ENCODE measurements around the gene RBM20. TPM values are rescaled to one million over a fixed set of nuclear protein-coding genes. Genes with fewer than 3 reads are reported as not detected.
"Not testable (repeated sequence)": the region's sequence is repeated elsewhere in the genome, so short reads cannot be mapped to it uniquely, and the experiment has no call there.

Gene RBM20
- total RNA-seq, 1 donor from 2014 or later: 4.6 TPM

DNA sequence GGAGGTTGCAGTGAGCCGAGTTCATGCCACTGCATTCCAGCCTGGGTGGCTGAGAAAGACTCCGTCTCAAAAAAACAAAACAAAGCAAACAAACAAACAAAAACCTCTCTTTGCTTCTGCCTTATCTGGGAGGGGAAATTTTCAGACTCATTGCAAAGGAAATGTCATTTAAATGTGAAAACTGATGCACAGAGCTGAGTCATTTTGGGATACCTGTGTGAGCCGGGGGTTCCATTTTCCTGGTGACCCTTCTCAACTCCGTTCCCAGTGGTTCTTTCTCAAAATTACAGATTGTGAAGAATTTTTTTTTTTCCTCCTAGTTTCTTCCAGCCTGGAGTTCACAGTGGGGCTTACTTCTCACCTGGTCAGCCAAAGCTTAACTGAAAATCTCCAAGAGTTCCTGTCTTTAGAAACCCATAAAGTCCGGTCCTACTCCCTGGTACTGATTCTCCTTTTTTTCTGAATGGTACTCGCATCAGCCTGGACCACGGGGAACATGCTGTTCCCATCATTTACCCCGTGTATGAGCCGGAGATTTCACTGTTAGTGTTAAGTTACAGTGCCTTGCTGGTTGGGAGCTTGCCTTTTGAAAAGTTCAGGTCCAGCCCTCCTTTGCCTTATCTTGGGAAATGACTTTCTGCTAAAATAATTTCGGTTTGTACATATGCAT is 56.9 kb downstream of the RBM20 start:
- no peak for DNase-seq (ENCODE audit: low spot score)

DNA sequence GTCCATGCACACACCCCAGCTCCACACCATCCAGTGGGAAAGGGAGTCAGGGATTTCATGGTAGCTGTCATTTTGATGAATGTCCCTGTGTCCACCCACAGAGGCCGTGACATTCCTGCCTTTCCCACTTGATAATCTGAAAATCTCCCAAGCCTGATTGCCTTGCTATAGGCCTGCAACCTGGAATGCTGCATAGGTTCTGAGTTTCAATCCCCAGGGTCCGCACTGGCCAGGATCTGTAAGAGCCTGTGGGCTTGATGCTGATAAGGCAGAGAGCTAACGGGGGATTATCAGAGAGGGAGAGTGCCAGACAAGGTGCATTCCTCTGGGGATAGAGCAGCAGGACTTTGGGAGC is 57.5 kb downstream of the RBM20 start:
- DNase-seq (ENCODE audit: low spot score): no peak

DNA sequence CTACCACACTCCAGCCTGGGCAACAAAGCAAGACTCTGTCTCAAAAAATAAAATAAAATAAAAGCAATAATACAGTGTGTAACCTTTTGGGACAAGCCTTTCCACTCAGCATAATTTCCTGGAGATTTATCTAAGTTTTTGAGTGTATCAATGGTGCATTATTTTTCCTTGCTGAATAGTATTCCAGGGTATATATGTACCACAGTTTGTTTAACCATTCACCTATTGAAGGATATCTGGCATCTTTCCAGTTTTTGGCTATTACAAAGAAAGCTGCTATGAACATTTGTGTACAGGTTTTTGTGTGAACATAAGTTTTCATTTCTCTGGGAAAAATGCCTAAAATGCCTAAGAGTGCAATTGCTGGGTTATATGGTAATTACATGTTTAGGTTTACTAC is 59.9 kb downstream of the RBM20 start:
- DNase-seq (ENCODE audit: low spot score): no peak

DNA sequence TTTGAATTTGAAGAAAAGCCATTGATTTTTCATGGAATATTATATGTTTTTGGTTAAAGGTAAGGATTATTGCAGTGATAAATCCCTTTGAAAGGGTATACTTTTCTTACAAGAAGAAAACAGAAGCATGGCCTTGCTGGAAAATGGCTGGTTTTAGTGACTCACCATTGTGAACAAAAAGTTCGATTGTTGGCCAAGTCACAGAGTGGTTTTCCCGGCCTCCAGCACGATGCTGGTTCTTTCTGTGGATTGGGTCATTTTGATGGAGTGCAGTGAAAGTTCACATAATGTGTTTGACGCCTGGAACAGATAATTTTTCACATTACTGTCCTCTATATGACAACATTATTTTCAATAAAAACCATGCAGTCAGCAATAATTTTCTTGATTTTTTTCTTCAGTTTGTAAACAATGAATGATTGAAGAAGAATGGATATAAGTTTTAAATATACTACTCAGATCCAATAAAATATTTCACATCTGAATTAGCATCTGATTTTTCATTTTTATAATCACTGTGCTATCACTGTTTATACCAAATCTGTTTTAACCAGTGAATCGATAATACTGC is 60.9 kb downstream of the RBM20 start:
- DNase-seq (ENCODE audit: low spot score): no peak

DNA sequence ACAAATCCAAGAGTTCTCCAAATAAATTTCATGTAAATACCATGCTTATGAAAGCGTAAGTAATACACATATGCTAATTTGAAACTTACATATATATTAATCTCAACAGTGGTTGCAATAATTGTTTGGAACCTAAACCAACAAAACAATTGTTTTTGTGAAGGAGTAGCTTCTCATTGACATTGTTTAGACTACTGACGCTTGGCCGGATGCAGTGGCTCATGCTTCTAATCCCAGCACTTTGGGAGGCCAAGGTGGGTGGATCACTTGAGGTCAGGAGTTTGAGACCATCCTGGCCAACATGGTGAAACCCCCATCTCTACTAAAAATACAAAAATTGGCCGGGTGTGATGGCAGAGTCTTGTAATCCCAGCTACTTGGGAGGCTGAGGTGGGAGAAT is 61.5 kb downstream of the RBM20 start:
- DNase-seq (ENCODE audit: low spot score): not testable (repeated sequence)

DNA sequence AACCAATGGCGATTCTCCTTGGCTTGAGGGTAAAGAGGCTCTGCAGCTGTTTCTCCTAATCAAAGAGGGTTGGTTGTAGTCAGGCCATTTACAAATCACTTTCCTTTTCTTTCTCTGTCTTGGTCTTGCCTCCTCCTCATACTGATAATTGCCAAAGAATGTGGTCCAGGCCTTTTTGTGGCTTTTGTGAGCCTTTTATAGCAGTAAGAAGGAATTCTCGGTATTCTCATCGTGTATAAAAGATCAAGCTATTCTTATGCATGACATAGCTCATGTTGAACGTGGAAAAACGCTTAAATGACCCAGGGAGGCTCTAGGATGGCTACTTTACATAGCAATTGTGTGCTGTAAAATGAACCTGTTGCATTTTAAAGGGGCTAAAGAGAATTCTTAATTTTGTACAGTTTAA is 62.6 kb downstream of the RBM20 start:
- no peak for DNase-seq (ENCODE audit: low spot score)

DNA sequence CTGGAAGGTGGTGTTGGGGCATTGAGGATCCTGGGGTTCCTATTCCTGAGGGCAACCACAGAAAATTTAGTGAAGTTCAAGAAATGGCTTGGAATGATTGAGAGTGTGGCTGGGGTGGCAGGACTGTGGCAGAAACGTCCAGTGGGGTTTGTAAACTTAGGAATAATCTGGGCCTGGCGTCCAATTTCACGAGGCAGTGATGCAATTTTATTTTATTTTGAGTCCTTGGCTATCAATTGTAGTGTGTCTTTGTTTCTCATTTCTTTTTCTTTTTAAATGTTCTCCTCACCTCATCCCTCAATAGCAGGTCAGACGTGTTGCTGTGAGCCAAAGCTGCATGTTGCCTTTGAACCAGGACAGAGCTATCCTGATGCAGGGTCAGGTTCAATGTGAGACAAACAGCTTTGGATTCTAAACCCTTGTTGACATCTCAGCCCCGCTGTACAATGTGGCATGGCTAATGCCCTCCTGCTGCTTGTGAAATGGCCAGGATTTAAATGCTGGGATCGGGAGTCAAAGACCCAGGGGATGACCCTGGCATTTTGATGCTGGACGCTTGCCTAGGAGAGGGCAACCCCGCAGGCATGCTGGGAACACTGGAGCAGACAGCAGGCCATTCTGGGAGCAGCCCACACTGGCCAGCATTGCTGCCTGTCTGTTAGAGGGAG is 64.8 kb downstream of the RBM20 start:
- no peak for DNase-seq (ENCODE audit: low spot score)

DNA sequence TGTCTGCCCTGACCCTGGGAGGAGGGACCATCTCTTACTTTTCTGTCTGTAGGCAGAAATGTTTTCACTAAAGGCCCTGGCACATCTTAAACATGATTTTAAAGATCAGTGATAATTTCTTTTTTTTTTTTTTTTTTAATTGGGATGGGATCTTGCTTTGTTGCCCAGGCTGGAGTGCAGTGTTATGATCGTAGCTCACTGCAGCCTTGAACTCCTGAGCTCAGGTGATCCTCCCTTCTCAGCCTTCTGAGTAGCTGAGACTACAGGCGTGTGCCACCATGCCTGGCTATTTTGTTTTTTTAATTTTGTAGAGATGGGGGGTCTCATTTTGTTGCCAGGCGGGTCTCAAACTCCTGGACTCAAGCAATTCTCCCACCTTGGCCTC is 65.3 kb downstream of the RBM20 start:
- no peak for DNase-seq (ENCODE audit: low spot score)

DNA sequence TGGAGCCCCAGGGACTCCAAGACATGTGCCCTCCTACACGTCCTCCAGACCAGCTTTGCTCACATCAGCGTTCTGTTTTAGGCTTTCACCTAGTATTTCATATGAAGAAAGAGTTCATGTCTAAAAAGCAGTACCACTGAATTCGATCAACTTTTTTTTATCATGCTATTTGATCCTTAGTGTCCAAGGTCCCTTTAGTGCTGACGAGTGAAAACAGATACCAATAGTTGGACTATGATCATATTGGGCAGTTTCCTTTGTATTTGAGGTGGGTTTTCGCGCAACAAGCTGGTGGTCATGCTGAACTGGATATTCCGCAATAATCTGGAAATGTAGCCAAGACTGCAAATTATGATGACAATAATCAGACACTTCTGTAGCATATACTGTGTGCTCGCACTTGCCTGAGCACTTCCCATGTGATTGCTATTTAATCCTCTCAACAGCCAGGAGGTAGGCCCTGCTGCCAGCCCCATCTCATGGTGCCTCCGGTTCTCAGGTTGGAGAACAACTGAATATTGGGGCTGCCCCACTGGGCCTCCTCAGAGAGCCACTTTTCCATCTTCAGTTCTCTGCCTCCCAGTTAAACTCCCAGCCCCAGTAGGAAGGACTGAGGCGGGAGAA is 65.9 kb downstream of the RBM20 start:
- DNase-seq (ENCODE audit: low spot score): no peak

DNA sequence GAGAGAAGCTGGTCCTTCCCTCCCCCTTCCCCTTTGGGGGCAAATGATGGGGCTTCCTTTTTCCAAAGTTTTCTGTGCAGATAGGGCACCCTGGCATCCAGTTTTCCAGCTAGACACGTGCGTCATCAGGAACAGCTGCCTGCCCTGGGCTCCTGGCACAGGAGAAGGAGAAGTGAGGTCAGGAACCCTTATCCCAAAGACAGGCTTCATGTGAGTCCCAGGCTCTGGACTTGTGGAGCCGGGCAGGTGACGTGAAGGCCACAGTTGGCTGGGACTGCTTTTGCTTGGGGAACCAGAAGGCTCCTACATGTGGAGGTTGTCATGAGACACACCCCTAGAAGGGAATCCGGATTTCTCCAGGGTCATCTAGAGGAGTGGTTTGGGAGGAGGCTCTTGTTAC is 66.5 kb downstream of the RBM20 start:
- no peak for DNase-seq (ENCODE audit: low spot score)

DNA sequence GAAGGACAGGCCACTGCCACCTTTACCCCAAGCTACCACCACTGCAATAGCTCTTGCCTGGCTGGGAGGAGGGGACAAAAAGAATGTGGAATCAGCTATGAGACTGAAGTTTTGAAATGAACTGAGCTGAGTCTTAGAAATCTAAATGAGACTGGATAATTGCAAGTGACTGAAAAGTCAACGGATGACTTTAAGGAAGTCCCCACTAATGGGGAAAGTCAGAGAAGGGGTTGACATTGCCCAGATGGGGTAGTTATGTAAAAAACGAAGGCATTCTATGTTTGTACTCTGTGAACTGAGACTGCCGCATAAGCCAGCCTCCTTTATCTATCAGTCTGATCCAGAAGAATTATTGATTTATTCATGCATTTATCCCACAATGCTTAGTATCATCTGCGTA is 67.2 kb downstream of the RBM20 start:
- no peak for DNase-seq (ENCODE audit: low spot score)

DNA sequence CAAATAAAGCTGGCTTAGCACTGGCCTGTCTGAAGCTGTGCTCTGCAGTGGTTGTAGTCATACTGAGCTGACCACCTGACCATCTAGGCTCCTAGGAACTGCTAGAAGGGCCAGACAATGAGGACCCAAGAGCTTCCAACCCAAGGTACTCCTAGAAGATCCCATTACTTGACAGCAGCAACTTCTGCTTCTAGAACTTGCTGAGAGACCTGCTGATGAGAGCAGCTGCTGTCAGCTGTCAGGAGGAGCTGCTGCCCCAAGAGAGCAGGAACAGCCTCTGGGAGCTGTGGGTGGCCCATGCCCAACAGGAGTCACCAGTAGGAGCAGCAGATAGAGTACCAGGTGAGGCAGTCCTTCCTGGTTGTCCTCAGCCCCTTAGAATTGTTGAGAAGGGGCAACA is 70.2 kb downstream of the RBM20 start:
- DNase-seq (ENCODE audit: low spot score): no peak

DNA sequence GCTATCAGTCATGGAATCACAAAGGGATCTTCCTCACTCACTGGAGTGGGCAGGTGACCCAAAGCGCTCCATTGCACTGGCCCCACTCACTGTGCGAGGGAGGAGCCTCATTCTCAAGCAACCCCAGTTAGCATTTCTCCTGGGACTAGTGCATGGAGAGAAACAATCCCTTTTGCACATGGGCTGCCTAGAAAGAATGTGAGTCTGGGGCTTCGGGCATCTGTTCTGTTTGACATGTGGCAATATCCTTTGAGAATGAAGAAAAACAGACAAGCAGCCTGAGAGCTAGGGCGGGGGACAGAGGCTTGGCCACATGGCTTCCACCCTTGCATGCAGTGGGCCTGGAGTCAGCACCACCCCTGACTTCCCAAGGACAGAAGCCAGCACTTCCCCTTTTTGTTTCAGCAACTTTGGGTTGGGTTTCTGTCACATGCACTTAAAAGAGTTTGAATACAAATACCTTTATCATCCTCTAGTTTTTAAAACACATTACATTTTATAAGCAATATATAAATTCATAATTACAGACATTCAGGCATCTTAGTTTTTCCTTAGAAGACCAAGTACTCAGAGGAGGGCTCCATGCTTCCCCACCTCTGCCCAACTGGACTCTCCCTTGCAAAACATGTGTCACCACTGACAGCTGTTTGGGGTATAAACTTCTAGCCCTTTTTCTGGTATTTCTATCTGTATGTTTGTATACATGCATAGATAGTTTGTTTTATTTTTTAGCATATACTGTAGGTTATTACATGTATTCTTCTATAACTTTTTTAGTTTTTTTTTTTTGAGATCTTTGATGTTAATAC is 73.8 kb downstream of the RBM20 start:
- no peak for DNase-seq (ENCODE audit: low spot score)

DNA sequence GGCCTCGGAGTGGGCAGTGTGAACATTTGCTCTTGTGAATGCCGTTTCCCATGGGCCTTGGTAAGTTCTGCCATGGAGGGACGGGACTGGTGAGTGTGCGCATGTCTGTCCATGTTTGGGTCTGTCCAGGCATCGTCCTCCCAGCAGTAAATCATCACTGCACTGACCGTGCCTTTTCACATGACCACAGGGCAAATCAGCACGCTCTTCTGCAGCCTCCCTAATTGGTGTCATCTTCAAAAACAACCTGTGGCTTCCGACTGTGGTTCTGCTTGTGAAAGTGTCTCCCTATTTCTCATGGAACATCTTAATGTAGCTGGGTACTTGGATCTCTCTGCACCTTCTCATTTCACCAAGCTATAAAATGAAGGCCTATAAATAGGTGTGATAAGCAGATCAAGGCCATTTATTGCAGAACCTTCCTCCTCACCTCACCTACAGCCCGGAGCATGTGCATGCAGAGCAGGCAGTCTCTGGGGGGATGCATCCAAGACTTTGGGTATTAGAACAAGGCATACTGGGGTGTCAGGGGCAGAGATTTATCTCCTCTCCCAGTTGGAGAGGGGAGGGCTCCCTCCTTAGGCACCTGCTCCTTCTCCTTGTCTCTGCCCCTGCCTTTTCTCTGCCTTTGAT is 77.4 kb downstream of the RBM20 start:
- DNase-seq (ENCODE audit: low spot score): no peak

DNA sequence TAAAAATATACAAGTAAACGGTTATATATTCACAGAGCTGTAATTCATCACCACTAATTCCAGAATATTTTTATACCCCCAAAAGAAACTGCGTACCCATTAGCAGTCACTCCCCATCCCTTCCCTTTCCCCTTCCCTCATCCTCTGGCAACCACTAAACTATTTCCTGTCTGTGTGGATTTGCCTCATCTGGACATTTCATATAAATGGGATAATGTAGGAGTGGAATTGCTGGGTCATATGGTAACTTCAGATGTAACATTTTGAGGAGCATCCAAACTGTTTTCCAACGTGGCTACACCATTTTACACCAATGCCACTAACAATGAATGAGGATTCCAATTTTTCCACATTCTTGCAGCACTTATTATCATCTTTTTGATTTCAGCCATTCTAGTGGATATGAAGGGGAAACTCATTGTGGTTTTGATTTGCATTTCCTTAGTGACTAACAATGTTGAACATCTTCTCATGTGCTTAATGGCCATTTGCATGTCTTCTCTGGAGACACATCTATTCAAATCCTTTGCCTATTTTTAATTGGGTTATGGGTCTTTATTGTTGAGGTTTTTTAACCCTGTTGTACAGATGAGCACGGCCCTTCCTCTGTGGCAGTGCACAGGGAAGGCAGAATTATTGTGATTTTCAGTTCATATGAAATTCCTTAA is 79.2 kb downstream of the RBM20 start:
- no peak for DNase-seq (ENCODE audit: low spot score)

DNA sequence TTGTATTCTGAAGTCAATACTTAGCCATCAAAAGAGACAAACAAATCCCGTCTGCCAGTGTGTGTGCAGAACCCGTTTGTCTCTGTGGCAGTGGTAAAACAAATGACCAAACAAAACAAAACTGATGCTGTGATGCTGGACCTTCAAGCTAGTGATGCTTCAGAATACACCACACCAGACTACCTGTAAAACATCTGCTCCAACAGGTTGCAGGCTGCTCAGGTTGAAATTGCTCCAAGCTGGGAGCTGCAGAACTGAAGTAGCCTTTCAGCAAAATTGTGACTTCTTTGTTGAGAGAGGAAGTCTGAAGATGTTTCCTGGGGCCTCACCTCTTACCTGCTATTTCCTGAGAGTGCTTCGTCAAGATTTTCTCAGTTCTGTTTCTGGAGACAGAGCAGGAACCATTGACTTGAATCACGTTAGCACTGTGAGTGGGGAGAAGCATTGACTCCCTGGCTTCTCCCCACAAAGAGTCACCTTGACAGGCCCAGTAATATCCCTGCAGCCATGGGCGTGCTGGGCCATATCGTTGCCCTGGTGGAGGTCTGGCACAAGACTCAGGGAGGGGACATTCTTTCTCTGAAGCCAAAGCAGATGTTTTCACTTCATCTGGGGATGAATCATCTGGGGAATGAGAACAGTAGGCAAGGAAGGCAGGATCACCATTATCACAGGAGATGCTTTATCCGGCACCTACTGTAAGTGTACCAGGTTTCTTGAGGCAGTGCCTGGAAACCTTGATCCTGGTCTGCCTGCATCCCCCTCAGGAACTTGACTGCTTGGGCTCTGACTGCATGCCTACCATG is 80.2 kb downstream of the RBM20 start:
- DNase-seq (ENCODE audit: low spot score): no peak

DNA sequence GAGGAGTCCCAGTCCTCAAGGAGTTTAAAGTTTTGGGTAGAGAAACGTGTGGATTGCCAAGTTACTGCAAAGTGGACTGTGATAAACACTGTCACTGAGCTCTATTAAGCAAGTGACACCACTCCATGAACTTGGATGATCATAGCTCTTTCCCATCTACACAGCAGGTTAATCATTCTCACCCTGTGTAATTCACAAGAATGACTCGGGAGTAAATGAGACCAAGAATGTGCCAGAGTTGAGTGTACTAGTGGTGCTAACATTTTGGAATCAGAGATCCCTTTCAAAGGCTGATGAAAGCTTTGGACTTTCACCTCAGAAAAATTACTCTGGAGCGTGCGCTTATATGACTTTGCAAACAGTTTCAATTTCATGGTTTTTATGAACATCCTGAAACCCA is 80.8 kb downstream of the RBM20 start:
- DNase-seq (ENCODE audit: low spot score): no peak

DNA sequence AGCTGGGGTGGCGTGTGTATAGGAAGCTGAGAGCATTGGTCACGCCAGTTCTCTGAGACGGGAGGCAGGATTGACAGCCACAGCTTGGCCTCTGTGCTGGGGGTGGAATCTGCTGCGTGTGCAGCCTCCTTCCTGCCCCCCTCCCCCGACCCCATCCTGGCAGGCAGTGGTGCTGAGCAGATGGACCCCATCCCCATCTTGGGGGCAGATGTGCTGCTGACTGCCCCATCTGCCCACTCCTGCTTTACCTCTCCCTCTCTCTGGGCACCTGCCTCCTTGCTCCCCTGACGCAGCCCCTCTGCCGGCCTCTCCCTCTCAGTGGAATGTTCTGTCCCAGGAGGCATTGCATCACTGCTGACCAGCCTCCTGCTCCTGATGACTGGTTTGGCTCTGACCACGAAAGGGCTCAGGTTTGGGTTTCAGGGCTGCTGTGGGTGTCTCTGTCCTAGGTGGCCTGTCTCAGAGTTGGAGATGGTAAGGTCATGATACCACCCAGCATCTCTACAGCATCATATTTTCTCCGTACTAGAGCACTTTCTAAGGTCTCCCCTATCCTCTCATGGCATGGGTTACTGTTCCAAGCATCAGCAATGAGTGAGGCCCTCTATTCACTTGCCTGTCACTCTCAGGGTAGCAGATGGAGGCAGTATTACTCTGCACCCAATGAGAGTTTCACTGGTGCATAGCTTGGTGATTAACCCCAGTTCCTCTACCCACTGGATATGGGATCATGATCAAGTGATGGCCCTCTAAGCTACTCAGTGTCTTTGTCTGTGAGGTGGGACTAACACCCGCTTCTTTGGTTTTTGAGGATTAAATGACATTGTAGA is 81.9 kb downstream of the RBM20 start:
- no peak for DNase-seq (ENCODE audit: low spot score)

DNA sequence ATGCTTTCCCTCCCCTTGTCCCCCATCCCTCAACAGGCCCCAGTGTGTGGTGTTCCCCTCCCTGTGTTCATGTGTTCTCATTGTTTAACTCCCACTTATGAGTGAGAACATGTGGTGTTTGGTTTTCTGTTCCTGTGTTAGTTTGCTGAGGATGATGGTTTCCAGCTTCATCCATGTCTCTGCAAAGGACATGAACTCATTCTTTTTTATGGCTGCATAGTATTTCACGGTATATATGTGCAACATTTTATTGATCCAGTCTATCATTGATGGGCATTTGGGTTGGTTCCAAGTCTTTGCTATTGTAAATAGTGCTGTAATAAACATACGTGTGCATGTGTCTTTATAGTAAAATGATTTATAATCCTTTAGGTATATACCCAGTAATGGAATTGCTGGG is 83.6 kb downstream of the RBM20 start:
- not testable (repeated sequence) for DNase-seq (ENCODE audit: low spot score)
